GM12878 (cell line): Measurements from ENCODE around the gene KCTD14.

ENCODE experiments used
- ATF3 ChIP-seq: IDR thresholded peaks from 2 replicates; pipeline ENCODE4 v1.6.1; 2011; ENCODE audit warnings: low read depth, mild to moderate bottlenecking, low read length, moderate library complexity, borderline replicate concordance; ENCODE audit errors: extremely low read depth
- CHD2 ChIP-seq: IDR thresholded peaks from 2 replicates; pipeline ENCODE4 v1.6.1; 2011; ENCODE audit warnings: low read depth, low read length, improper control_type of control experiment, borderline replicate concordance
- CTCF ChIP-seq, 3 experiments: IDR thresholded peaks in 2 of 3; conservative IDR thresholded peaks in 1 of 3; 2 replicates each; pipeline ENCODE4 v1.5.1; 2011; ENCODE audit warnings: low read depth in 3 of 3, low read length in 3 of 3, mild to moderate bottlenecking in 3 of 3, control low read depth in 2 of 3, moderate library complexity in 2 of 3, inconsistent platforms in 1 of 3, mixed read lengths in 1 of 3; ENCODE audit not compliant: control insufficient read depth in 2 of 3, insufficient read depth in 1 of 3; ENCODE audit errors: extremely low read depth in 1 of 3
- GATAD2B ChIP-seq: fragments of 450-650 bp; conservative IDR thresholded peaks from 2 replicates; pipeline ENCODE4 v1.6.1; 2017; ENCODE audit warnings: low read depth, mild to moderate bottlenecking, moderate library complexity
- MXI1 ChIP-seq: fragments of 150-350 bp; IDR thresholded peaks from 2 replicates; pipeline ENCODE4 v1.6.1; 2011; ENCODE audit warnings: low read depth, mild to moderate bottlenecking, inconsistent platforms, low read length, improper control_type of control experiment
- PKNOX1 ChIP-seq: fragments of 450-650 bp; IDR thresholded peaks from 2 replicates; pipeline ENCODE4 v1.6.1; 2016; ENCODE audit warnings: mild to moderate bottlenecking
- POLR2AphosphoS5 ChIP-seq: IDR thresholded peaks from 2 replicates; pipeline ENCODE4 v1.6.1; 2011; ENCODE audit warnings: mild to moderate bottlenecking, low read length, inconsistent platforms
- TAF1 ChIP-seq: IDR thresholded peaks from 2 replicates; pipeline ENCODE4 v1.6.1; 2011; ENCODE audit warnings: mild to moderate bottlenecking, low read depth, low read length, borderline replicate concordance

GRCh38 chr11:78010304-78010703 is 12.8 kb downstream of the KCTD14 start:
- no peak for TF ChIP-seq ATF3
- no peak for TF ChIP-seq POLR2AphosphoS5
- no peak for TF ChIP-seq PKNOX1
- no peak for TF ChIP-seq CTCF (IDR thresholded peaks at IDR 0.05 in 2 of 3, conservative IDR thresholded peaks at IDR 0.05 in 1 of 3; ENCODE audit: control insufficient read depth in 2 of 3, extremely low read depth in 1 of 3, insufficient read depth in 1 of 3, low read depth in 3 of 3, low read length in 3 of 3)
- no peak for TF ChIP-seq MXI1
- no peak for TF ChIP-seq GATAD2B
- no peak for TF ChIP-seq CHD2
- no peak for TF ChIP-seq TAF1
